ENCODE measurements around the gene GLTPD2. TPM values are rescaled to one million over a fixed set of nuclear protein-coding genes. Genes with fewer than 3 reads are reported as not detected.
A peak's percentile ranks its signal among the peaks of the same experiment; 100 is the strongest.

GLTPD2 gene
- total RNA-seq, 2 donors from 2014 or later = not detected

- TF ChIP-seq CTCF (IDR thresholded peaks at IDR 0.05) = no peak
- DNase-seq (ENCODE audit: low spot score) = no peak
- Histone ChIP-seq H3K27me3 (no peaks in the 10 kb centered on the region), H3K4me1 (peaks cover 0 to 36% of the 10 kb centered on the region in 2 donors), H3K36me3 (no peaks in the 10 kb centered on the region), H3K4me3 (peak overlapping the region; percentile 60 to 64), H3K9me3 (no peaks in the 10 kb centered on the region), H3K27ac (peak overlapping the region; percentile 90 to 95)
Observed at GRCh38 chr17:4790705-4791088, 1.9 kb downstream of the GLTPD2 start.

- Histone ChIP-seq H3K36me3 (peaks cover 12% of the 10 kb centered on the region), H3K4me3 (no peak overlapping the region), H3K27me3 (no peaks in the 10 kb centered on the region), H3K9me3 (no peaks in the 10 kb centered on the region), H3K27ac (no peak overlapping the region), H3K4me1 (peaks cover 0 to 14% of the 10 kb centered on the region in 2 donors)
- TF ChIP-seq CTCF (IDR thresholded peaks at IDR 0.05) = no peak
- no peak for DNase-seq (ENCODE audit: low spot score)
Observed at GRCh38 chr17:4795168-4795567, 6.4 kb downstream of the GLTPD2 start.

- TF ChIP-seq CTCF (IDR thresholded peaks at IDR 0.05) = no peak
- Histone ChIP-seq H3K4me1 (peaks cover 0 to 10% of the 10 kb centered on the region in 2 donors), H3K27me3 (no peaks in the 10 kb centered on the region), H3K9me3 (no peaks in the 10 kb centered on the region), H3K27ac (peak overlapping the region; percentile 79 to 87), H3K4me3 (peak overlapping the region; percentile 70 to 79), H3K36me3 (peaks cover 12% of the 10 kb centered on the region)
- no peak for DNase-seq (ENCODE audit: low spot score)
Observed at GRCh38 chr17:4796552-4796920, 7.8 kb downstream of the GLTPD2 start.

- no peaks in the 10 kb centered on the region for H3K9me3 ChIP-seq
- H3K4me3 ChIP-seq = no peak overlapping the region
- no peak overlapping the region for H3K27ac ChIP-seq
- no peak for DNase-seq (ENCODE audit: low spot score)
- H3K36me3 ChIP-seq = peaks cover 12% of the 10 kb centered on the region
- peaks cover 0 to 10% of the 10 kb centered on the region in 2 donors for H3K4me1 ChIP-seq
- TF ChIP-seq CTCF (IDR thresholded peaks at IDR 0.05) = no peak
- no peaks in the 10 kb centered on the region for H3K27me3 ChIP-seq
Observed at GRCh38 chr17:4800462-4801196, 11.9 kb downstream of the GLTPD2 start.

- Histone ChIP-seq H3K27me3 (no peaks in the 10 kb centered on the region), H3K4me1 (peaks cover 0 to 8% of the 10 kb centered on the region in 2 donors), H3K36me3 (peaks cover 12% of the 10 kb centered on the region), H3K27ac (no peak within 1 kb of the TSS), H3K4me3 (no peak within 1 kb of the TSS), H3K9me3 (no peaks in the 10 kb centered on the region)
- TF ChIP-seq CTCF (IDR thresholded peaks at IDR 0.05) = no peak
- no peak for DNase-seq (ENCODE audit: low spot score)
Observed at GRCh38 chr17:4802228-4802627, 13.5 kb downstream of the GLTPD2 start, which contains the start of gene C17orf114. C17orf114 (minus strand) TSS chr17:4802328.

- Histone ChIP-seq H3K36me3 (peaks cover 5% of the 10 kb centered on the region), H3K4me3 (peak overlapping the region; percentile 87 to 93), H3K4me1 (peaks cover 0 to 22% of the 10 kb centered on the region in 2 donors), H3K27ac (peak overlapping the region in 1 of 2 donors; percentile 46), H3K27me3 (no peaks in the 10 kb centered on the region), H3K9me3 (no peaks in the 10 kb centered on the region)
- no peak for TF ChIP-seq CTCF (IDR thresholded peaks at IDR 0.05)
- DNase-seq (ENCODE audit: low spot score) = no peak
Observed at GRCh38 chr17:4806456-4806776, 17.7 kb downstream of the GLTPD2 start.
